T-helper 1 cell (primary cell): ENCODE results near the gene SNX32.
"Not testable (repeated sequence)": the region's sequence is repeated elsewhere in the genome, so short reads cannot be mapped to it uniquely, and the experiment has no call there.

ENCODE experiments used
- DNase-seq, 5 donors: peaks; one replicate each; pipeline ENCODE4 v3.0.0-alpha.2; 2012 to 2020

Gene SNX32

GRCh38 chr11:65829459-65829858 is 4.3 kb upstream of the SNX32 start:
- no peak for DNase-seq

GRCh38 chr11:65832231-65832630 is 1.5 kb upstream of the SNX32 start:
- not testable (repeated sequence) for DNase-seq

- DNase-seq = no peak
These were observed 439 bp downstream of the SNX32 start for GRCh38 chr11:65834202-65834601.

GRCh38 chr11:65842144-65842543 is 8.4 kb downstream of the SNX32 start:
- no peak for DNase-seq

- no peak for DNase-seq
These were observed 10.0 kb downstream of the SNX32 start for GRCh38 chr11:65843811-65844210.

- DNase-seq = no peak
These were observed 10.6 kb downstream of the SNX32 start for GRCh38 chr11:65844231-65844872.

GRCh38 chr11:65847746-65848145 is 14.0 kb downstream of the SNX32 start:
- DNase-seq = no peak

- not testable (repeated sequence) for DNase-seq
These were observed 14.9 kb downstream of the SNX32 start for GRCh38 chr11:65848693-65849092.

GRCh38 chr11:65849366-65849765 is 15.6 kb downstream of the SNX32 start:
- DNase-seq = no peak

GRCh38 chr11:65849771-65850216 is 16.0 kb downstream of the SNX32 start:
- DNase-seq = no peak

GRCh38 chr11:65850217-65851082 is 16.7 kb downstream of the SNX32 start:
- peak in 1 of 5 donors; percentile 12 for DNase-seq

- DNase-seq = peak in 1 of 5 donors; percentile 23
These were observed 17.4 kb downstream of the SNX32 start for GRCh38 chr11:65851083-65851579.

GRCh38 chr11:65851811-65852507 is 18.2 kb downstream of the SNX32 start:
- DNase-seq = no peak

GRCh38 chr11:65852508-65853245 is 18.9 kb downstream of the SNX32 start:
- no peak for DNase-seq

- no peak for DNase-seq
These were observed 19.6 kb downstream of the SNX32 start for GRCh38 chr11:65853246-65853979.

GRCh38 chr11:65854161-65854592 is 20.4 kb downstream of the SNX32 start:
- no peak for DNase-seq

GRCh38 chr11:65854852-65855837 is 21.4 kb downstream of the SNX32 start:
- no peak for DNase-seq

- no peak for DNase-seq
These were observed 22.2 kb downstream of the SNX32 start for GRCh38 chr11:65855927-65856363.

GRCh38 chr11:65856689-65857499 is 23.1 kb downstream of the SNX32 start:
- peak; percentile 73 to 88 (median 80) for DNase-seq
